ENCODE measurements around the gene WNK1. TPM values are rescaled to one million over a fixed set of nuclear protein-coding genes. Genes with fewer than 3 reads are reported as not detected.

The WNK1 gene
- total RNA-seq, 3 donors from 2014 or later: 173 to 192 (median 176) TPM

GRCh38 chr12:903055-903454 is 150.7 kb downstream of the WNK1 start:
- Histone ChIP-seq H3K4me3 (no peak overlapping the region), H3K9me3 (no peaks in the 10 kb centered on the region), H3K4me1 (no peaks in the 10 kb centered on the region), H3K27me3 (no peaks in the 10 kb centered on the region), H3K27ac (no peak overlapping the region), H3K36me3 (peaks cover 12% of the 10 kb centered on the region)
- intact Hi-C loops (cut with DNase I; ENCODE audit: low total_unique reads): no loop called here
- DNase-seq (ENCODE audit: low spot score in 2 of 2): no peak
- TF ChIP-seq CTCF (IDR thresholded peaks at IDR 0.05) (no peak), POLR2A (IDR thresholded peaks at IDR 0.05) (no peak), POLR2AphosphoS5 (IDR thresholded peaks at IDR 0.05) (no peak)

GRCh38 chr12:904010-904414 is 151.6 kb downstream of the WNK1 start:
- H3K27me3 ChIP-seq: no peaks in the 10 kb centered on the region
- no peak overlapping the region for H3K27ac ChIP-seq
- H3K9me3 ChIP-seq: no peaks in the 10 kb centered on the region
- intact Hi-C loops (cut with DNase I; ENCODE audit: low total_unique reads): no loop called here
- H3K36me3 ChIP-seq: peaks cover 12% of the 10 kb centered on the region
- TF ChIP-seq POLR2AphosphoS5 (IDR thresholded peaks at IDR 0.05): no peak
- no peak for TF ChIP-seq POLR2A (IDR thresholded peaks at IDR 0.05)
- TF ChIP-seq CTCF (IDR thresholded peaks at IDR 0.05): no peak
- no peak for DNase-seq (ENCODE audit: low spot score in 2 of 2)
- no peaks in the 10 kb centered on the region for H3K4me1 ChIP-seq
- H3K4me3 ChIP-seq: no peak overlapping the region

- DNase-seq (ENCODE audit: low spot score in 2 of 2): no peak
- no peaks in the 10 kb centered on the region for H3K9me3 ChIP-seq
- no peak overlapping the region for H3K27ac ChIP-seq
- no peak overlapping the region for H3K4me3 ChIP-seq
- TF ChIP-seq POLR2A (IDR thresholded peaks at IDR 0.05) (no peak), CTCF (IDR thresholded peaks at IDR 0.05) (no peak), POLR2AphosphoS5 (IDR thresholded peaks at IDR 0.05) (no peak)
- intact Hi-C loops (cut with DNase I; ENCODE audit: low total_unique reads): no loop called here
- peaks cover 9% of the 10 kb centered on the region for H3K36me3 ChIP-seq
- no peaks in the 10 kb centered on the region for H3K4me1 ChIP-seq
- no peaks in the 10 kb centered on the region for H3K27me3 ChIP-seq
Measured at GRCh38 chr12:905261-906031, 153.1 kb downstream of the WNK1 start.

GRCh38 chr12:906062-906585 is 153.7 kb downstream of the WNK1 start:
- Histone ChIP-seq H3K4me1 (no peaks in the 10 kb centered on the region), H3K4me3 (no peak overlapping the region), H3K27me3 (no peaks in the 10 kb centered on the region), H3K27ac (no peak overlapping the region), H3K9me3 (no peaks in the 10 kb centered on the region), H3K36me3 (peaks cover 6% of the 10 kb centered on the region)
- no peak for DNase-seq (ENCODE audit: low spot score in 2 of 2)
- intact Hi-C loops (cut with DNase I; ENCODE audit: low total_unique reads): no loop called here
- no peak for TF ChIP-seq CTCF (IDR thresholded peaks at IDR 0.05)
- no peak for TF ChIP-seq POLR2AphosphoS5 (IDR thresholded peaks at IDR 0.05)
- TF ChIP-seq POLR2A (IDR thresholded peaks at IDR 0.05): no peak

GRCh38 chr12:907413-908185 is 155.2 kb downstream of the WNK1 start:
- Histone ChIP-seq H3K36me3 (peaks cover 2% of the 10 kb centered on the region), H3K4me1 (no peaks in the 10 kb centered on the region), H3K4me3 (no peak overlapping the region), H3K9me3 (no peaks in the 10 kb centered on the region), H3K27me3 (no peaks in the 10 kb centered on the region), H3K27ac (no peak overlapping the region)
- DNase-seq (ENCODE audit: low spot score in 2 of 2): no peak
- intact Hi-C loops (cut with DNase I; ENCODE audit: low total_unique reads): no loop called here
- TF ChIP-seq POLR2AphosphoS5 (IDR thresholded peaks at IDR 0.05): no peak
- TF ChIP-seq CTCF (IDR thresholded peaks at IDR 0.05): no peak
- no peak for TF ChIP-seq POLR2A (IDR thresholded peaks at IDR 0.05)

All from breast epithelium (tissue), 4 donors.